DMS153 (cell line): ENCODE measurements around the gene SERINC5.
"Not testable (repeated sequence)": the region's sequence is repeated elsewhere in the genome, so short reads cannot be mapped to it uniquely, and the experiment has no call there.

Experiments used
- DNase-seq: peaks from one replicate; lab custom pipeline; 2025; lab: John Stamatoyannopoulos, UW

SERINC5 gene

DNA sequence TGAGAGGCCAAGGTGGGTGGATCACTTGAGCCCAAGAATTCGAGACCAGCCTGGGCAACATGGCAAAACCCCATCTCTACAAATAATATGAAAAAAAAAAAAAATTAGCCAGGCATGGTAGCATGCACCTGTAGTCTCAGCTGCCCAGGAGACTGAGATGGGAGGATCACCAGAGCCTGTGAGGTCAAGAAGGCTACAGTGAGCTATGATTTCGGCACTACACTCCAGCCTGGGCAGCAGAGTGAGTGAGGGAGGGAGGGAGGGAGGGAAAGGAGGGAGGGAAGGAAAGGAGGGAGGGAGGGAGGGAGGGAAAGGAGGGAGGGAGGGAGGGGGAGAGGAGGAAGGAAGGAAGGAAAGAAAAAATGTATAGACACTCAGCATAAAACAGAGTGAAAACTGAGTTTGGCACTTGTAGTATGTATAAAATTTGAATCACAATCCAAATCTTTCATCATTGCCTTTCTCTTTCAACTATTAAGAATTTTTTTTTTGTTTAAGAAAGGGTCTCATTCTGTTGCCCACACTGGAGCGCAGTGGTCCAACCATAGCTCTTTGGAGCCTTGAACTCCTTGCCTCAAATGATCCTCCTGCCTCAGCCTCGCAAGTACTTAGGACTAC, 27.8 kb downstream of the SERINC5 start:
- DNase-seq = no peak

DNA sequence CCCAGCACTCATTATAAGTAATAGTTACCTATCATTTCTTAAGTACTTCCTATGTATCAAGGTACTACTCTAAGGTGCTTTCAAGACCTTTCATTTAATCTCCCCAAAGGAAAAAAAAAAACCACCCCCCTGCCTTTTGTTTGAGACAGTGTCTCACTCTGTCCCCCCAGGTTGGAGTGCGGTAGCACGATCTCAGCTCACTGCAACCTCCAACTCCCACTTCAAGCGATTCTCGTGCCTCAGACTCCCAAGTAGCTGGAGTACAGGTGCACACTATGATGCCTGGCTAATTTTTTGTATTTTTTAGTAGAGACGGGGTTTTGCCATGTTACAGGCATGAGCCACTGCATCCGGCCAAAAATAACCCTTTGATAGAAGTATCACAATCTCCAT, 29.9 kb downstream of the SERINC5 start:
- DNase-seq = no peak

DNA sequence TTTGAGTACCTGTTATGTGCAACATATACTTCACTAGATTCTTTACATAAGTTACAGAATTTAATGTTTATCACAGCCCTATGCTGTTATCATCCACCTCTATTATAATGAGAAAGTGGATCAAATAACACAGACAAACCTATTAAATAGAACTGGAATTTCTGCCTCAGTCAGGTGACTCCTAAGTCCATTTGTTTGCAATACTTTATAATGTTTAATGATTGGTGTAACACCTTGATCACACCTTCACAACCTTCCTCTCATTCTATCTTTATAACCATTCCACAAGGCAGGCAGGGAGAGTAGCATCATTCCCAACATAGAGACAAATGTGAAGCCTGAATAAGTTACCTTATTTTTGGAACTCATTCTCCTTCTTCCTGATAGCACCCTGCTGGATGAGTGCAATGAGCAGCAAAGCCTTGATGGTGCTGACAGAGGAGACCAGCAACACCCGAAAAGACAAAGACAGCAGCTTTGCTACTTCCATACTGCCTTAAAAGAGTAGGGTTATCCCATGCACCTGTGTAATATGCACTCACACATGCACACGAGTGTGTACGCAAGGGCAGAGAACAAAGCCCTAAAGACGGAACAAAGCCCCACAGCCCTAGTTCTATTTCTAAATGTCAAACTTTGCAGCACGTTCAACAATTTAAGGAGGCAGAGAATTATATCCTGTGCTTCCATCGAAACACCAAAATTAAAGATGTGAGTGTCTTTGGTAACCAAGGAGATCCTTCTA, 30.5 kb downstream of the SERINC5 start:
- DNase-seq = no peak

DNA sequence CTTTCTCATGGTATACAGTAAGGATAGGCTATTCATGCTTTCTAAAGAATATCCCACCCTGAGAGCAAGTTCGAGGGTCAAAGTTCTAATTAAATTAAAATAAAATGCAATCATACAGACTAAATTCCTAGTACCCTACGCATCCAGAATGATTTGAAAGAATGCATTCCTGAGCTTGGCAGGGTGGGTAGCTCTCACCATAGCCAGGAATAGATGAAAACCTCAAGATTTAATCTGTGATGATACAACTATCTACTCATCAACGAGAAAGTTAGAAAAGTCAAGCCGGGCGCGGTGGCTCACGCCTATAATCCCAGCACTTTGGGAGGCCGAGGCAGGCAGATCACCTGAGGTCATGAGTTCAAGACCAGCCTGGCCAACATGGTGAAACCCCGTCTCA, 32.3 kb downstream of the SERINC5 start:
- no peak for DNase-seq

GRCh38 chr5:80220245-80220897, 35.5 kb downstream of the SERINC5 start:
- peak; percentile 20 for DNase-seq

GRCh38 chr5:80219391-80219790, 36.5 kb downstream of the SERINC5 start:
- no peak for DNase-seq

DNA sequence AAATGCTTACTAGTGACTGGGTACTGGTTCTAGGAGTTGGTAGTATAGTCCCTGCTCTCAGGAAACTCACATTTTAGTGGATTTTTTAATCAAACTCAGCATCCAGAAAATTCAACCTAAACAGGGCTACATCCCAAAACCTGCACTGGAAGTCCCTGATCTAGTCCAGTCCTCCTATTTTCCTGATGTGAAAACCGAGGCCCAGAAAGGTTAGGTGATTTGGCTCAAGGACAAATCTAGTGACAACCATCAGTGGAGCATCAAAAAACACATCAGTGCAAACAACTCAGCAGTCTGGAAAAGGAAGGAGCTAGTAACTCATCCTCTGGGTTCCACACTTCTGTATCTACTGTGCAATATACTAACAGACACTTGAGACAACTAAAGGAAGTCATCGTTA, 38.2 kb downstream of the SERINC5 start:
- DNase-seq = no peak

- no peak for DNase-seq
These were observed 38.9 kb downstream of the SERINC5 start for GRCh38 chr5:80216753-80217596.

- DNase-seq = no peak
These were observed 39.8 kb downstream of the SERINC5 start for GRCh38 chr5:80216096-80216495.

- no peak for DNase-seq
These were observed 40.3 kb downstream of the SERINC5 start for GRCh38 chr5:80215523-80215922.

- no peak for DNase-seq
These were observed 42.4 kb downstream of the SERINC5 start for GRCh38 chr5:80213466-80213865.

- no peak for DNase-seq
These were observed 43.6 kb downstream of the SERINC5 start for GRCh38 chr5:80212171-80212667.

- DNase-seq = no peak
These were observed 44.5 kb downstream of the SERINC5 start for GRCh38 chr5:80211327-80211726.

GRCh38 chr5:80210014-80210413, 45.8 kb downstream of the SERINC5 start:
- no peak for DNase-seq

GRCh38 chr5:80208381-80208780, 47.5 kb downstream of the SERINC5 start:
- DNase-seq = no peak

GRCh38 chr5:80207832-80208231, 48.0 kb downstream of the SERINC5 start:
- DNase-seq = no peak

DNA sequence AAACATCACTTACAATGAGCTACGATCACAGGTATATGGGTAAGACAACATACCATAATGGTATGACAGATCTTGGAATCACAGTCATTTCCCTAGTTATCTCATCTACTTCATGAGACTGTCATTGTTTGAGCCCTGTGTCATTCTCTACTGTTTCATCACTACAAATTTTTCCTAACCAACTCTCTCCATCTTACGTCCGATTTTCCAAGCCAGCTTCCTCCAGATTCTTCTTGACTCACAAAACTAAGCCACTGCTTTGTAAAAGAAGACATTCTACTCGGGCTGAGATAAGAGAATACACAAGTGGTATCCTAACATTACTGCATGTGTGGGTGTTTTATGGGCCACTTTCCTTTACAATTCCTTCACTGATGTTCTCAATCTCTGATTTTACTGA, 49.6 kb downstream of the SERINC5 start:
- DNase-seq = no peak

DNA sequence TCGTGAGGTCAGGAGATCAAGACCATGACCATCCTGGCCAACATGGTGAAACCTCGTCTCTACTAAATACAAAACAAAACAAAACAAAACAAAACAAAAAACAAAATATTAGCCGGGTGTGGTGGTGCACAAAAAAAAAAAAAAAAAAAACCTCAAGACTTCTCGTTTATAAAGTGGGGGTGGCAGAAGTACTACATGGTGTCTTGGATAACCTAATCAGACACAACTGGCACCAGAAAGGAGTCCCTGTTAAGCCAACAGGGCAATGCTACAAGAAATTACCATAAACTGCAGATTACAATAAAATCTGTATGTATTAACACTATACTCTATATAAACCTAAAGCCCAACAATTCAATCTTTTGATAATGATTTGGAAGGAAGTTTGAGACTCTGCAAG, 50.0 kb downstream of the SERINC5 start:
- DNase-seq = no peak

GRCh38 chr5:80204808-80205614, 50.8 kb downstream of the SERINC5 start:
- no peak for DNase-seq

DNA sequence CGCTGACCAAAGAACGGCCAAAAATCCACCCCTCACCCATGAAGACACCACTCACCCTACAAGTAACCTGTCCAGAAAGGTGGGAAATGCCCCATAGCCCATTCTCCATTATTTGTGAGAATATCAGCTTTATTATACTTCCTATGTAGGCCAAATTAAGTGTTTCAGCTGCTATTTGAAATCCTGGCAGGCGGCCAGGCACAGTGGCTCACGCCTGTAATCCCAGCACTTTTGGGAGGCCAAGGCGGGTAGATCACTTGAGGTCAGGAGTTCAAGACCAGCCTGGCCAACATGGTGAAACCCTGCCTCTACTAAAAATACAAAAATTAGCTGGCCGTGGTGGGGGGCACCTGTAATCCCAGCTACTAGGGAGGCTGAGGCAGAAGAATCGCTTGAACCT, 54.1 kb downstream of the SERINC5 start:
- not testable (repeated sequence) for DNase-seq

DNA sequence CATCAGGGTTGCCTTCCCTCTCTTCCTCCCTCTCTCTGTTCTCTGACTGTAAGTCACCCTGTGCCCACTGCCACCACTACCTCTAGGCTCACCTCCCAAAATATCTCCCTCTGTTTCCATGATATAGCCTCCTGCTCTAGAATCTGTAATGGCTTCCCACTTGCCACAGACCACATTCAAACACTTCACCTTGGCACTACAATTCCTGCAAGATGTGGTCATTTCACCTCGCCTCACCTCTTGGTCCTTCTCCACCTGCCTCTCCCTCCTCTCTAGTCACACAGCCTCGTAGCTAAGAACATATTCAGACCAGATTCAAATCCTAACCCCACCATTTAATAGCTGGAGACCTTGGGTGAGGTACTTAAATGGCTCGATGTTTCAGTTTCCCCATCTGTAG, 56.9 kb downstream of the SERINC5 start:
- no peak for DNase-seq
